G401 (cell line): Measurements from ENCODE around the gene FASLG. TPM values are rescaled to one million over a fixed set of nuclear protein-coding genes. Genes with fewer than 3 reads are reported as not detected.
"Not testable (repeated sequence)": the region's sequence is repeated elsewhere in the genome, so short reads cannot be mapped to it uniquely, and the experiment has no call there.

ENCODE experiments used
- DNase-seq: peaks from one replicate; pipeline ENCODE4 v3.0.0-alpha.2; 2015; ENCODE audit warnings: low spot score
- in situ Hi-C: cut with HindIII; loops from 2 replicates; pipeline ENCODE4 v1.10.0; 2016; ENCODE audit warnings: low sequenced_read_pairs, mixed read lengths
- total RNA-seq: library from RNA; depleted of rRNA; stranded (reverse); fragments of >200 nt; shearing (Covaris generic); gene quantifications from 2 replicates; pipeline ENCODE4 v1.2.3, GENCODE V29; 2014

FASLG gene
- total RNA-seq, 1 experiment from 2014 or later: not detected

GRCh38 chr1:172674831-172675613 is 16.1 kb downstream of the FASLG start:
- DNase-seq: no peak
- in situ Hi-C loops: no loop called here

GRCh38 chr1:172679000-172679772 is 20.3 kb downstream of the FASLG start:
- DNase-seq: no peak
- in situ Hi-C loops: no loop called here

- DNase-seq: no peak
- in situ Hi-C loops: no loop called here
These were observed 21.3 kb downstream of the FASLG start for GRCh38 chr1:172680244-172680643.

GRCh38 chr1:172680733-172681275 is 21.9 kb downstream of the FASLG start:
- in situ Hi-C loops: no loop called here
- DNase-seq: no peak

GRCh38 chr1:172682812-172683211 is 23.9 kb downstream of the FASLG start:
- in situ Hi-C loops: no loop called here
- no peak for DNase-seq

- DNase-seq: no peak
- in situ Hi-C loops: no loop called here
These were observed 27.2 kb downstream of the FASLG start for GRCh38 chr1:172686143-172686542.

- in situ Hi-C loops, DNase-seq: not testable (repeated sequence)
These were observed 29.7 kb downstream of the FASLG start for GRCh38 chr1:172688428-172689085.

GRCh38 chr1:172690925-172691324 is 32.0 kb downstream of the FASLG start:
- in situ Hi-C loops, DNase-seq: not testable (repeated sequence)

- in situ Hi-C loops: no loop called here
- DNase-seq: no peak
These were observed 38.7 kb downstream of the FASLG start for GRCh38 chr1:172697534-172698002.

GRCh38 chr1:172698224-172698623 is 39.3 kb downstream of the FASLG start:
- DNase-seq: no peak
- in situ Hi-C loops: no loop called here

GRCh38 chr1:172699111-172699510 is 40.2 kb downstream of the FASLG start:
- in situ Hi-C loops: no loop called here
- no peak for DNase-seq

- in situ Hi-C loops: no loop called here
- DNase-seq: no peak
These were observed 40.9 kb downstream of the FASLG start for GRCh38 chr1:172699695-172700227.

GRCh38 chr1:172700556-172700955 is 41.7 kb downstream of the FASLG start:
- in situ Hi-C loops: no loop called here
- DNase-seq: no peak

- in situ Hi-C loops: no loop called here
- no peak for DNase-seq
These were observed 45.1 kb downstream of the FASLG start for GRCh38 chr1:172704001-172704400.

GRCh38 chr1:172704420-172705210 is 45.7 kb downstream of the FASLG start:
- in situ Hi-C loops: no loop called here

GRCh38 chr1:172708452-172708851 is 49.5 kb downstream of the FASLG start:
- in situ Hi-C loops: no loop called here
- no peak for DNase-seq

More at GRCh38 chr1:172704420-172705210, 45.7 kb downstream of the FASLG start:
- no peak for DNase-seq

GRCh38 chr1:172711558-172711957 is 52.7 kb downstream of the FASLG start:
- in situ Hi-C loops: no loop called here
- no peak for DNase-seq

GRCh38 chr1:172713466-172713865 is 54.6 kb downstream of the FASLG start:
- no peak for DNase-seq
- in situ Hi-C loops: no loop called here
